Hematopoietic multipotent progenitor cell treated with erythropoietin and hydrocortisone succinate and interleukin-3 and kit ligand, for 17 days (in vitro differentiated cells): Measurements from ENCODE around the gene ZC3H15.

Source experiments
- DNase-seq: peaks from one replicate; pipeline ENCODE4 v3.0.0-alpha.2; 2015; ENCODE audit warnings: low spot score

ZC3H15 gene

DNA sequence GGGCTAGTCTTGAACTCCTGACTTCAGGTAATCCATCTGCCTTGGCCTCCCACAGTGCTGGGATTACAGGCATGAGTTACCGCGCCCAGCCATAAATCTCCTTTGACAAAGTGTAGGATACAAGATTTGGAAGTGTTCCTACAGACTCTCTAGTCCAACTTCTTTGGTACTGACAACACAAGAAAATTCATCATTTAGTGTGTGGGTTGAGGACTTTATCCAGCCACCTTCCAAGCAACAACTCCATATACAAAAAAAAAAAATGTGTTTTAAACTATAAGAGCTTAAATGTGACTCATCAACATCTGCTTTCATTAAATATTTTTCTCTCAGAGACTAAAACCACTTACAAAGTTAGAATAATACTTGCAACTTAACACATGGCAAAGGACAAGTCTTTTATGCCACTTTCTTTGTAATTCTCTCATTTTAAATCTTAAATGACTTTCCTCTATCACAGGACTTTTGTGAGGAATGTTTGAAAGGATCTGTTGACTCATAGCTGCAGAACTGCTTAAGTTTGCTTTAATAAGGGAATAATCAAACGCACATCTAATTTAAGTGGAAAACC is 57.6 kb downstream of the ZC3H15 start:
- no peak for DNase-seq

DNA sequence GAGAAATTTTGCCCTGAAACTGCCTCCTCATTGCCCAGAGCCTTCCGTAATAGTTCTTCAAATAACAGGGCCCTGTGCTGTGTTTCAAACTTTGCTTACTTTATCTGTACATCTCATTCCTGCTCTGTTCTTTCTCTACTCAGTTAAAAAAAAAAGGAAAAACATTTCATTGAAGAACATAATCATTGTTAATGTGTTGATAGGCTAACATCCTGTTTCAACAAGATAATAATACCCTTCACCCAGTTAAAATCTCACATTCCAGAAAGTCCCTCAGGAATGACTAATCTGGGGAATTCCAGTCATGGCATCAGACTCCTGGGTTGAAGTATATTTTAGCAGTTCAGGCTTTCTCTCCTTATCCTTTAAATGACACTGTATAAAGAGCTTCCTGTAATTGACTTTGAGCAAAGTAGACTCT is 58.2 kb downstream of the ZC3H15 start:
- no peak for DNase-seq

DNA sequence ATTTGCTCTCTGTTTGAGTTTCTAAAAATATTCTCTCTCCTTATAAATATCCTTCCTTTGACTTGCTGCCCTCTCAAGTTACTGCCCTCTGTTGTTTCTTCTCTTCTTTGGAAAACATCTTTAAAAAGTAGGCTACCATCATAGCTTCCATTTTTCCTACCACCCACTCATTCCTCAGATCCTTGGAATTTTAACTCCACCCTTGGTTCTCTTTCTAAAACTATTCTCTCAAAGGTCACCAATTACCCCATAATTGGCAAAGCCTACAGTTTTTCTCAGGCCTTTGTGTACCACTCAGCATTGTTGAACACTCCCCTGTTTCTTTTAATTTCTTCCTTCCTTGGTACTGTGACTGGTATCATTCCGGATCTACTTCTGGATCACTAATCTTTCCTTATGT is 60.8 kb downstream of the ZC3H15 start:
- no peak for DNase-seq

DNA sequence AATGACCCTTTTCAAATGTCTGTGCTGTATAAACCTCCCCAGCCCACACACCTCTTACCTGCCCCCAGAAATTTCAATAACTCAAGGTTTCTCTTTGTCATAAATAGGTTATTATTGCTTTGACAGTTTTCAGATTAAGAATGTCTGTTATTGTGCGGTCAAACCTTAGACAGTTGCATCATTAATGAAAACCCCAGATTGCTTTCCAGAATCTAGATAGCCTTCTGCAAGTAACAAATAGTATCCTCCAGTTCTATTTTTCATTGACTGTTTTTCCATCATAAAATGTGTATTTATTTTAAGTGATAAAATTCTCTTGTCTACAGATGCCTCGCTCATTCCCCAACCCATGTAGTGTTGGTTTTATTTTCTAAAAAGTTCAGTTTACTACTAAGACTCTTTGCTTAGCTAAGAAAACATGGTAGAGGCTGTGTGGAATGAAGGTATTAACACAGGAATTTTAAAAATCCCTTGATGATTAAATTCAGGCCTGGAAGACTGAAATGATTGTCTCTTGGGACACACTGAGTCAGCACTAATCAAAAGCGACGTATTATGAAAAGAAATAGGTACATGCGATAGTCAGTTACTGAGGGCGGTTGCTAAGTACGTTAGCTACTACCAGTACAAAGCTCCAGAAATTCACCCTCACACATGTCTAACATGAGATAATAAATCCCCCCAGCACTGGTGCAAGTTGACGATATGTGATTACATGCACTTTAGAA is 65.4 kb downstream of the ZC3H15 start:
- DNase-seq, result no peak

DNA sequence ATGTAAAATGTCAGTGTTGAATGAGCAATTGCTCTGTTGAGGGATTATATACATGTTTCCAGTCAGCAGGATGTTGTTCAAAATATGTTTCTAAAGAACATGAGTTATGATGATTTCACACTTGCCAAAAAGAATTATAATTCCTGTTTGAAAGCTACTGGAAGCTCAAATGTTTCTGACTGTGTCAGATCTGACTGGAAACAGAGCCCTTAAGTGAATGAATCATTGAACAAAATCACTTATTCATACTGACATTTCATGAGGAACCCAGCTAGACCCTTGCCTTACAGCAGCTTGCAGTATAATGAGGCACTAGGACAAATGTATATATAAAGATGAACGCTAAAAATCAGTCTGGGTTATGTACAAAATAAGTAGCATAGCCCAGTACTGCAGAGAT is 68.4 kb downstream of the ZC3H15 start:
- DNase-seq, result no peak

DNA sequence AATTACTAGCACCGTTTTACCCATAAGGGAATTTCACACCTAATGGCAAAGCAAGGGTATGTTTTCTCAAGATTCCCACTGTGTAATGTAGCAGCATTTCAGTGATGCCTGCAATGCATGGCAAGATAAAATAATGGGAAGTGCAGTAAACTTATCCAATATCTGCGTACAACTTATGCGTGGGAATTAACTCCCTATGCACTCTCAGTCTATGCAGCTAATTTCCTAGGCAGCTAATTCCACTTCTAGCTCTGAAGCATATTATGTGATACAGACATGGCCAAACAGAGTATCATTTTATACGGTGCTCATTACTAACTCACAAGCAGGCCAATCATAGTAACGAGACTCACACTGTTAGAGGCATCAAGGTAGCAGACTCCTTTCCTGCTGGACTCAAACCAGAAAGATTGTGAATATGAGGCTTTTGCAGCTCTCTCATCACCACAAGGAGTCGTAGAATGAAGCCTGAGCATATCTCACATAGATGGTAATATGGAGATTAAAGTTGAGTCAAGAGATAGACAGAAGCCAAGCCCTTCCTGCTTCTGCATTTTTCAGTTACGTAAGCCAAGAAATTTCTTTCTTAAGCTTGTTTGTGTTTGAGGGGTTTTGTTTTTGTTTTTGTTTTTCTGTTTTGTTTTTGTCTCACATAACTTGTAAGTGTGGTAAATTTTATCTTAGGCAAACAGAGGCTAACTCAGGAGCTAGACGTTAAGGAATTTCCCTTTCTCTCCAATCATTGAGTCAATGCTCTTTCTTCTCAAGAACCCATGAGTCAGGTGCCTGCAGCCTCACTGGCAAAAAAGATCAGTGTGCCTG is 69.0 kb downstream of the ZC3H15 start:
- no peak for DNase-seq

DNA sequence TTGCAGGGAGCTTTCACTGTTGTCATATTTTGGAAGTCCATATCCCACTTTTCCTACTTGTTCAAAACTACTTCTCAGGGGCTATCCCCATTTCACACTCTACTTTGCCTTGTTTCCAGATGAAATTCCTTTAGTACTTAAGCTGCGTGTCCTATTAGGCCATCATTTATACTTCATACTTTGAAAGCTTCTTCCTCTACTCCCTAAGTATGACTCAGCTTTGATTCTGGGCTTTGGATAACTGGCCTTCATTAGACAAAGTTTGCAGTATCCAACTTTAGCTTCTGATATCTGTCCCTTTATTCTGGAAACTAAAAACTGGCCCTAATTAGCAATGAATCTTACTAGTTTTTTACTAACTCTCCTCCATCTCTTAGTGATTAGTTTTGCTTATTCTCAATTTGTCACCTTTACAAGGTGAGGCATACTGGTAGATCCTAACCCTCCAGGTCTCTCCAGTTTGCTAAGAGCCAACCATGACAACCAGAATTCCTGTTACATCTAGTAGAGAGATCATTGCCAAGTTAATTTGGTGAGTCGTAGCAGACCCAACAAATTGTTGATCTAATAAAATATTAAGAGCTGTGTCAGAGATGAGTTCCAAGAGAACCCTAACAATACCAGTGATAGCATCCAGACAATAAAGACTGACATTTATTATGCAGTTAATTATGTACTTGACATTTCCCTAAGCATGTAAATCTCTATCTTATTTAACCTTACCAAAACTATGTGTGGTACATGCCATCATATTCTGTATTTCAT is 72.6 kb downstream of the ZC3H15 start:
- no peak for DNase-seq
